ENCODE results near the gene ACTL8.
A peak's percentile ranks its signal among the peaks of the same experiment; 100 is the strongest.

Gene ACTL8

GRCh38 chr1:17856496-17857108 lies 101.5 kb downstream of the ACTL8 start:
- Mint-ChIP-seq H3K4me1 (no peaks in the 10 kb centered on the region), H3K27me3 (no peaks in the 10 kb centered on the region), H3K9me3 (no peaks in the 10 kb centered on the region), H3K4me3 (no peak overlapping the region), H3K27ac (no peak overlapping the region)
- DNase-seq (no peak), ATAC-seq (no peak)

- no peaks in the 10 kb centered on the region for H3K4me1 Mint-ChIP-seq
- no peak overlapping the region for H3K4me3 Mint-ChIP-seq
- DNase-seq (no peak), ATAC-seq (no peak)
- no peaks in the 10 kb centered on the region for H3K9me3 Mint-ChIP-seq
- H3K27ac Mint-ChIP-seq: no peak overlapping the region
- no peaks in the 10 kb centered on the region for H3K27me3 Mint-ChIP-seq
Observed at GRCh38 chr1:17857109-17857499, 102.0 kb downstream of the ACTL8 start.

GRCh38 chr1:17857996-17858395 lies 102.9 kb downstream of the ACTL8 start:
- H3K9me3 Mint-ChIP-seq: no peaks in the 10 kb centered on the region
- no peaks in the 10 kb centered on the region for H3K4me1 Mint-ChIP-seq
- no peak for ATAC-seq
- no peaks in the 10 kb centered on the region for H3K27me3 Mint-ChIP-seq
- no peak overlapping the region for H3K27ac Mint-ChIP-seq
- H3K4me3 Mint-ChIP-seq: no peak overlapping the region
- no peak for DNase-seq

- Mint-ChIP-seq H3K9me3 (no peaks in the 10 kb centered on the region), H3K27ac (no peak overlapping the region), H3K4me1 (no peaks in the 10 kb centered on the region), H3K4me3 (no peak overlapping the region), H3K27me3 (no peaks in the 10 kb centered on the region)
- no peak for ATAC-seq
- no peak for DNase-seq
Observed at GRCh38 chr1:17860812-17861211, 105.7 kb downstream of the ACTL8 start.

GRCh38 chr1:17861685-17862084 lies 106.6 kb downstream of the ACTL8 start:
- Mint-ChIP-seq H3K27ac (no peak overlapping the region), H3K9me3 (no peaks in the 10 kb centered on the region), H3K4me1 (no peaks in the 10 kb centered on the region), H3K27me3 (no peaks in the 10 kb centered on the region), H3K4me3 (no peak overlapping the region)
- no peak for ATAC-seq
- DNase-seq: no peak

GRCh38 chr1:17862121-17862520 lies 107.0 kb downstream of the ACTL8 start:
- Mint-ChIP-seq H3K27me3 (no peaks in the 10 kb centered on the region), H3K4me1 (no peaks in the 10 kb centered on the region)

GRCh38 chr1:17865912-17866739 lies 111.0 kb downstream of the ACTL8 start:
- H3K27ac Mint-ChIP-seq: peak overlapping the region in 1 of 2 donors; percentile 74
- ATAC-seq (no peak), DNase-seq (no peak)
- peaks cover 0 to 6% of the 10 kb centered on the region in 2 donors for H3K9me3 Mint-ChIP-seq
- no peaks in the 10 kb centered on the region for H3K4me1 Mint-ChIP-seq
- H3K27me3 Mint-ChIP-seq: no peaks in the 10 kb centered on the region
- no peak overlapping the region for H3K4me3 Mint-ChIP-seq

More at GRCh38 chr1:17862121-17862520, 107.0 kb downstream of the ACTL8 start:
- Mint-ChIP-seq H3K9me3 (peaks cover 0 to under 1% of the 10 kb centered on the region in 2 donors), H3K27ac (no peak overlapping the region), H3K4me3 (no peak overlapping the region)
- DNase-seq (no peak), ATAC-seq (no peak)

GRCh38 chr1:17866740-17867029 lies 111.6 kb downstream of the ACTL8 start:
- ATAC-seq: no peak
- Mint-ChIP-seq H3K9me3 (peaks cover 0 to 6% of the 10 kb centered on the region in 2 donors), H3K27ac (no peak overlapping the region), H3K4me1 (no peaks in the 10 kb centered on the region), H3K4me3 (no peak overlapping the region), H3K27me3 (no peaks in the 10 kb centered on the region)
- DNase-seq: no peak

GRCh38 chr1:17867470-17867869 lies 112.3 kb downstream of the ACTL8 start:
- ATAC-seq: no peak
- no peak overlapping the region for H3K4me3 Mint-ChIP-seq

GRCh38 chr1:17869815-17870214 lies 114.7 kb downstream of the ACTL8 start:
- H3K4me1 Mint-ChIP-seq: no peaks in the 10 kb centered on the region
- no peak overlapping the region for H3K4me3 Mint-ChIP-seq
- ATAC-seq: no peak
- DNase-seq: no peak
- H3K9me3 Mint-ChIP-seq: peaks cover 0 to 6% of the 10 kb centered on the region in 2 donors
- H3K27ac Mint-ChIP-seq: no peak overlapping the region
- no peaks in the 10 kb centered on the region for H3K27me3 Mint-ChIP-seq

More at GRCh38 chr1:17867470-17867869, 112.3 kb downstream of the ACTL8 start:
- DNase-seq: no peak
- Mint-ChIP-seq H3K4me1 (no peaks in the 10 kb centered on the region), H3K27ac (no peak overlapping the region), H3K9me3 (peaks cover 0 to 6% of the 10 kb centered on the region in 2 donors), H3K27me3 (no peaks in the 10 kb centered on the region)

- Mint-ChIP-seq H3K9me3 (peaks cover 0 to 6% of the 10 kb centered on the region in 2 donors), H3K27me3 (peaks cover 6% of the 10 kb centered on the region), H3K4me3 (no peak overlapping the region), H3K4me1 (no peaks in the 10 kb centered on the region), H3K27ac (no peak overlapping the region)
- ATAC-seq (no peak), DNase-seq (no peak)
Observed at GRCh38 chr1:17870679-17871078, 115.5 kb downstream of the ACTL8 start.

- H3K4me1 Mint-ChIP-seq: no peaks in the 10 kb centered on the region
- H3K9me3 Mint-ChIP-seq: no peaks in the 10 kb centered on the region
- no peak overlapping the region for H3K27ac Mint-ChIP-seq
- ATAC-seq (no peak), DNase-seq (no peak)
- peaks cover 8% of the 10 kb centered on the region for H3K27me3 Mint-ChIP-seq
- H3K4me3 Mint-ChIP-seq: no peak overlapping the region
Observed at GRCh38 chr1:17873007-17873675, 118.0 kb downstream of the ACTL8 start.

GRCh38 chr1:17874231-17874630 lies 119.1 kb downstream of the ACTL8 start:
- Mint-ChIP-seq H3K4me1 (no peaks in the 10 kb centered on the region), H3K9me3 (no peaks in the 10 kb centered on the region), H3K27ac (no peak overlapping the region), H3K4me3 (no peak overlapping the region), H3K27me3 (peaks cover 8% of the 10 kb centered on the region)
- ATAC-seq (no peak), DNase-seq (no peak)

GRCh38 chr1:17874710-17875109 lies 119.6 kb downstream of the ACTL8 start:
- DNase-seq (no peak), ATAC-seq (no peak)
- Mint-ChIP-seq H3K4me1 (no peaks in the 10 kb centered on the region), H3K27me3 (peaks cover 8% of the 10 kb centered on the region), H3K4me3 (no peak overlapping the region), H3K27ac (no peak overlapping the region), H3K9me3 (no peaks in the 10 kb centered on the region)

- H3K9me3 Mint-ChIP-seq: no peaks in the 10 kb centered on the region
- H3K27me3 Mint-ChIP-seq: peaks cover 8% of the 10 kb centered on the region
- H3K27ac Mint-ChIP-seq: no peak overlapping the region
- ATAC-seq (no peak), DNase-seq (no peak)
- no peak overlapping the region for H3K4me3 Mint-ChIP-seq
- no peaks in the 10 kb centered on the region for H3K4me1 Mint-ChIP-seq
Observed at GRCh38 chr1:17875171-17875881, 120.2 kb downstream of the ACTL8 start.

- ATAC-seq (no peak), DNase-seq (no peak)
- H3K9me3 Mint-ChIP-seq: no peaks in the 10 kb centered on the region
- no peaks in the 10 kb centered on the region for H3K4me1 Mint-ChIP-seq
- H3K27ac Mint-ChIP-seq: no peak overlapping the region
- H3K4me3 Mint-ChIP-seq: no peak overlapping the region
- peaks cover 8% of the 10 kb centered on the region for H3K27me3 Mint-ChIP-seq
Observed at GRCh38 chr1:17875882-17876280, 120.7 kb downstream of the ACTL8 start.
